Tibial nerve (tissue), 4 donors: ENCODE measurements around the gene UTP4.

Experiments used
- EP300 ChIP-seq, 2 donors: sonication (generic); formaldehyde crosslinking; IDR thresholded peaks; one replicate each; pipeline ENCODE4 v1.6.1; 2017; ENCODE audit warnings: antibody characterized with exemption in 2 of 2, mild to moderate bottlenecking in 1 of 2
- POLR2A ChIP-seq, 2 donors: fragments of 450-650 bp; IDR thresholded peaks; one replicate each; pipeline ENCODE4 v1.6.1; 2017; ENCODE audit warnings: antibody characterized with exemption in 2 of 2, mild to moderate bottlenecking in 2 of 2, moderate library complexity in 2 of 2
- TF ChIP-seq, protein P1 (sequence below), 5 experiments: fragments of 200-600 bp in 3 of 5; fragments of 450-650 bp in 2 of 5; sonication (generic) in 3 of 5; IDR thresholded peaks; one replicate each; pipeline ENCODE4 v1.5.1; 2016 to 2019; ENCODE audit warnings: antibody characterized with exemption in 5 of 5, mild to moderate bottlenecking in 3 of 5, moderate library complexity in 2 of 5

DNA sequence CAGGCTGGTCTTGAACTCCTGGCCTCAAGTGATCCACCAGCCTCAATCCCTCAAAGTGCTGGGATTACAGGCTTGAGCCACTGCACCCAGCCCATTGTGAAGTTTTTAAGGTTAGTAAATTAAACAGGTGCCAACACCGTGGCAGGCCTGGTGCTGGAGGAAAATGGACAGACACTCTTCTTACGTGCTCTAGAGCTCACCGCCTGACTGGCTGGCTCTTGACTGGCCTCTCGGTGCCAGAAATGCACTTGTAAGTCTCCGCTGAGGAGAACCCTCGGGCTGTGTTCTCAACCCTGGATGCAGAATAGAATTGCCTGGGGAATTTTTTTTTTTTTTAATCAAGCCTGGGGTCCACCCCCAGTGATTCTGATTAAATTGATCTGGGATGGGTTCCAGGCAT, 37.3 kb upstream of the UTP4 start:
- TF ChIP-seq, protein P1, sequence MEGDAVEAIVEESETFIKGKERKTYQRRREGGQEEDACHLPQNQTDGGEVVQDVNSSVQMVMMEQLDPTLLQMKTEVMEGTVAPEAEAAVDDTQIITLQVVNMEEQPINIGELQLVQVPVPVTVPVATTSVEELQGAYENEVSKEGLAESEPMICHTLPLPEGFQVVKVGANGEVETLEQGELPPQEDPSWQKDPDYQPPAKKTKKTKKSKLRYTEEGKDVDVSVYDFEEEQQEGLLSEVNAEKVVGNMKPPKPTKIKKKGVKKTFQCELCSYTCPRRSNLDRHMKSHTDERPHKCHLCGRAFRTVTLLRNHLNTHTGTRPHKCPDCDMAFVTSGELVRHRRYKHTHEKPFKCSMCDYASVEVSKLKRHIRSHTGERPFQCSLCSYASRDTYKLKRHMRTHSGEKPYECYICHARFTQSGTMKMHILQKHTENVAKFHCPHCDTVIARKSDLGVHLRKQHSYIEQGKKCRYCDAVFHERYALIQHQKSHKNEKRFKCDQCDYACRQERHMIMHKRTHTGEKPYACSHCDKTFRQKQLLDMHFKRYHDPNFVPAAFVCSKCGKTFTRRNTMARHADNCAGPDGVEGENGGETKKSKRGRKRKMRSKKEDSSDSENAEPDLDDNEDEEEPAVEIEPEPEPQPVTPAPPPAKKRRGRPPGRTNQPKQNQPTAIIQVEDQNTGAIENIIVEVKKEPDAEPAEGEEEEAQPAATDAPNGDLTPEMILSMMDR (IDR thresholded peaks at IDR 0.05) = no peak
- TF ChIP-seq EP300 (IDR thresholded peaks at IDR 0.05) (no peak), POLR2A (IDR thresholded peaks at IDR 0.05) (no peak)
